HG03064 (cell line): ENCODE results near the gene HIBCH.
"Not testable (repeated sequence)": the region's sequence is repeated elsewhere in the genome, so short reads cannot be mapped to it uniquely, and the experiment has no call there.

Experiments used
- ATAC-seq: cut with Tn5 transposase; IDR thresholded peaks from one replicate; pipeline ENCODE4 v1.9.1; 2021; ENCODE audit warnings: low read depth; ENCODE audit not compliant: unreplicated experiment

Gene HIBCH

GRCh38 chr2:190312635-190313025 is 7.0 kb downstream of the HIBCH start:
- not testable (repeated sequence) for ATAC-seq

GRCh38 chr2:190311893-190312634 is 7.6 kb downstream of the HIBCH start:
- ATAC-seq = no peak

- ATAC-seq = no peak
Measured at GRCh38 chr2:190308031-190308430, 11.6 kb downstream of the HIBCH start.

- ATAC-seq = no peak
Measured at GRCh38 chr2:190304404-190304803, 15.2 kb downstream of the HIBCH start.

- ATAC-seq = no peak
Measured at GRCh38 chr2:190303647-190304046, 16.0 kb downstream of the HIBCH start.

GRCh38 chr2:190302052-190302451 is 17.6 kb downstream of the HIBCH start:
- ATAC-seq = no peak

- no peak for ATAC-seq
Measured at GRCh38 chr2:190301032-190301431, 18.6 kb downstream of the HIBCH start.

GRCh38 chr2:190297880-190298279 is 21.7 kb downstream of the HIBCH start:
- not testable (repeated sequence) for ATAC-seq

GRCh38 chr2:190283783-190284182 is 35.8 kb downstream of the HIBCH start:
- no peak for ATAC-seq

- no peak for ATAC-seq
Measured at GRCh38 chr2:190280565-190281350, 38.9 kb downstream of the HIBCH start.

GRCh38 chr2:190279256-190280134 is 40.1 kb downstream of the HIBCH start:
- ATAC-seq = not testable (repeated sequence)

- ATAC-seq = no peak
Measured at GRCh38 chr2:190277234-190278112, 42.2 kb downstream of the HIBCH start.

- ATAC-seq = no peak
Measured at GRCh38 chr2:190272457-190272842, 47.2 kb downstream of the HIBCH start.

GRCh38 chr2:190271783-190272456 is 47.7 kb downstream of the HIBCH start:
- no peak for ATAC-seq

GRCh38 chr2:190270298-190270697 is 49.3 kb downstream of the HIBCH start:
- no peak for ATAC-seq

- ATAC-seq = not testable (repeated sequence)
Measured at GRCh38 chr2:190269699-190270098, 49.9 kb downstream of the HIBCH start.

- no peak for ATAC-seq
Measured at GRCh38 chr2:190267302-190267701, 52.3 kb downstream of the HIBCH start.

GRCh38 chr2:190266314-190266713 is 53.3 kb downstream of the HIBCH start:
- ATAC-seq = no peak

- no peak for ATAC-seq
Measured at GRCh38 chr2:190261851-190262250, 57.8 kb downstream of the HIBCH start.
